Activated CD4-positive, alpha-beta memory T cell treated with anti-CD3 and anti-CD28 coated beads, Interleukin-2, amount 10 ng/mL, durations not matched to agents 7 days and 5 days (primary cell): ENCODE measurements around the gene COG5. TPM values are rescaled to one million over a fixed set of nuclear protein-coding genes. Genes with fewer than 3 reads are reported as not detected.

Experiments used
- CTCF ChIA-PET: fragments of 350-600 bp; sonication (Branson Sonifier 250); formaldehyde crosslinking; loops from one replicate; lab custom pipeline; 2021; ENCODE audit warnings: antibody characterized with exemption, inconsistent platforms; lab: Charles Lee
- POLR2A ChIA-PET: fragments of 350-600 bp; sonication (Branson Sonifier 250); formaldehyde crosslinking; loops from one replicate; lab custom pipeline; 2021; ENCODE audit warnings: antibody characterized with exemption; lab: Charles Lee
- DNase-seq: peaks from one replicate; pipeline ENCODE4 v3.0.0-alpha.2; 2020
- H3K27ac Mint-ChIP-seq: one replicate; pipeline ENCODE4 v1.8.0; 2021; ENCODE audit warnings: mild to moderate bottlenecking, mixed read lengths
- H3K27me3 Mint-ChIP-seq: one replicate; pipeline ENCODE4 v1.8.0; 2021; ENCODE audit warnings: mixed read lengths
- H3K36me3 Mint-ChIP-seq: one replicate; pipeline ENCODE4 v1.8.0; 2021; ENCODE audit warnings: low read depth, mixed read lengths
- H3K4me1 Mint-ChIP-seq: one replicate; pipeline ENCODE4 v1.8.0; 2021; ENCODE audit warnings: mixed read lengths
- H3K4me3 Mint-ChIP-seq: one replicate; pipeline ENCODE4 v1.8.0; 2021; ENCODE audit warnings: mild to moderate bottlenecking, mixed read lengths
- H3K9me3 Mint-ChIP-seq: one replicate; pipeline ENCODE4 v1.8.0; 2021; ENCODE audit warnings: mixed read lengths
- total RNA-seq, 2 experiments: library from RNA; stranded (reverse); gene quantifications; one replicate each; pipeline ENCODE4 v1.2.3, GENCODE V29; 2021

The COG5 gene
- total RNA-seq, 2 experiments from 2014 or later: 40.1 to 45.3 TPM

DNA sequence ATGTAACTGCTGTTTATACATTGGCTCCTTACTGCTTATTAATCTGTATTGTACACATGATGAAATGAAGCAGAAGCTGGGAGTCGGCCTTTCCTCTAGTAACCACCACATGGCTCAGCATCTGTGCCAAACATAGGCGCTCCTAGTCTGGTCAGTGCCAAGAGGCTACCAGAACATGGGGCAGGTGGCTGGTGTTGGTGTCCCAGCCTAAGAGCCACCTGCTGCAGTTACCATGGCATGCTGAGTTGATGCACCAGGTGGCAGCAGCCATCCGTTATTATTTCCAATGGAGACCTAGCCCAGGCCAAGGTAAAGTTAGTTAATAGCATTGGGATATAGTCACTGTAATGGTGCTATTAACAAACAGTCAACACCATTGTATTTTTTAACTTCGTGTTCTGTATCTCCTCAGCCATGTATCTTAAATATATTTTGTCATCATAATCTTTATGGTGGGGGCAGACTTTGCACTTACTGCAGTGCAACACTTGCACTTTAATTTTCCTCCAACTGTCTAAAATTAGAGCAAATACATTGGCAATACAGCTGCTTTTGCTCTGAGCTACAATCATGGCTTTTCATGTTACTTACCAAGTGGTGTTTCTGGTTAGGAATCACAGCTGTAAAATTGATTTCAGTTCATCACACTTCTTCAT is 361.8 kb downstream of the COG5 start:
- ChIA-PET CTCF (interaction anchor here (0.6 to 1.7 kb wide), 4 partner anchors 10 to 673 kb away, joined by 3 to 4 read pairs (median 4); partner anchors contain the start of gene HBP1), POLR2A (no interaction called here)
- peak; percentile 38 for DNase-seq
- Mint-ChIP-seq H3K27me3 (no peaks in the 10 kb centered on the region), H3K4me1 (no peaks in the 10 kb centered on the region), H3K27ac (no peak overlapping the region), H3K9me3 (no peaks in the 10 kb centered on the region), H3K4me3 (no peak overlapping the region), H3K36me3 (peaks cover 55% of the 10 kb centered on the region)

DNA sequence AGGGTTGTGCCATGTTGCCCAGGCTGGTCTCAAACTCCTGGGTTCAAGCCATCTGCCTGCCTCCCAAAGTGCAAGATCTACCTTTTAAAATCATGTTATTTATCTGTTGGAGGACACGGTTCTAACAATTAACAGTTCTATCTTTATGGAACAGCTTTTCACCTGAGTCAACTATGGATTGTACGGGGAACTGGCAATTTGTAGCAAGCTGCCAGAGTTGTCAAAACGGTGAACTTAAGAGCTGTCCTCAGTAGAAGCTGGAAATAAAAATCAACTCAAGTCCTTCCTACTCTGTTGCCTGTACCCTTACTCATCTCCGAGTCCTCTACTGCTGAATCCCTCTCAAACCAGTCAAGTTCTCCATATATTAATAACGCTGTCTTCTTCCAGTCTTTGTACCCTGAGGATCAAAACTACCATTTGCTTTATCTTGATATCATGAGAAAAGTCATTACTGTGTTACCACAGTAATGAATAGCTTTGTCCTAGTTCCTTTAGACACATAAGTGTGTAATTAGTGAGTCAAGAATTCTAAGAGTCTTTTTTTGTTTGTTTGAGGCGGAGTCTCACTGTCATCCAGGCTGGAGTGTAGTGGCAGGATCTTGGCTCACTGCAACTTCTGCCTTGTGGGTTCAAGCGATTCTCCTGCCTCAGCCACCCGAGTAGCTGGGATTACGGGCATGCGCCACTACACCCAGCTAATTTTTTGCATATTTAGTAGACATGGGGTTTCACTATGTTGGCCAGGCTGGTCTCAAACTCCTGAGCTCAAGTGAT is 366.7 kb downstream of the COG5 start:
- Mint-ChIP-seq H3K36me3 (peaks cover 50% of the 10 kb centered on the region), H3K9me3 (no peaks in the 10 kb centered on the region), H3K4me1 (no peaks in the 10 kb centered on the region), H3K27me3 (no peaks in the 10 kb centered on the region), H3K4me3 (no peak overlapping the region), H3K27ac (no peak overlapping the region)
- POLR2A ChIA-PET: no interaction called here
- CTCF ChIA-PET: no interaction called here
- DNase-seq: no peak

DNA sequence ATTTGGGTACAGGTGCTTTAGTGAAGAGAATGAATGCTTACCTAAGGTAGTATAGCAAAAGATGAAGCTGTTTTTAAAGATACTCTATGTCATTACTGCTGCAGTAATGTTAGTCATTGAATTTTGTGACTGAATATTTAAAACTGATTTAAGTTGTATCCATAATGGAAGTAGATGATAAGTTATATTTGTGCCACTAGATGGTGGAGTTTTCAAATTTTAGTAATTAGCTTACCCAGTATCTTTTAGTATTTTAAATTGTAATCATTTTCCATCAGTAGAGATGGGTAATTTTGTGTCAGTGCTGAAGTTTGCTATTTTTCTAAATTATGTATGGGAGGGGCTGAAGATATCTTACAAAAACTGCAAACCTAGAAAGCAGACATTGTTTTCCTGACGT is 369.7 kb downstream of the COG5 start:
- no peaks in the 10 kb centered on the region for H3K27me3 Mint-ChIP-seq
- H3K4me3 Mint-ChIP-seq: no peak overlapping the region
- no peak for DNase-seq
- peaks cover 34% of the 10 kb centered on the region for H3K36me3 Mint-ChIP-seq
- H3K27ac Mint-ChIP-seq: no peak overlapping the region
- POLR2A ChIA-PET: interaction anchor here (1.0 to 1.1 kb wide), 2 partner anchors 24 to 26 kb away, joined by 3 read pairs; partner anchors contain the start of gene HBP1
- H3K9me3 Mint-ChIP-seq: no peaks in the 10 kb centered on the region
- CTCF ChIA-PET: interaction anchor here (0.8 to 1.3 kb wide), 7 partner anchors 12 to 549 kb away, joined by 3 to 4 read pairs (median 3); partner anchors contain the start of gene HBP1
- H3K4me1 Mint-ChIP-seq: no peaks in the 10 kb centered on the region

DNA sequence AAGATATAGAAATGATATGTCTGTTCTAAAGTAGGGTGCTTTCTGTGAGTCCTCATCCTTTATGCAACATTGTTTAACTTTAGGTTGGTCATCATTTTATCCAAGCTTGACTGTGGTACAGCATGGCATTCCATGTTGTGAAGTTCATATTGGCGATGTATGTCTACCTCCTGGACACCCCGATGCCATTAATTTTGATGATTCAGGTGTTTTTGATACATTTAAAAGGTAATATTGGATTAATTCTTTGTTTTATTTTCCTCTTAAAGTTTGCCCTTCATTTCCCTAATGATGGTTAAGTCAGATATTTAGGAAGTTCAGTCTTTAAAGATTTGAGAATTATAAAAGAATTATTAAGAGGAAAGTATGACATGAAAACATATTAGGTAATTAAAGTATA is 373.6 kb downstream of the COG5 start:
- POLR2A ChIA-PET: interaction anchor here (1.4 kb wide), 1 partner anchor 21 kb away, joined by 3 read pairs; the partner anchor contains the start of gene HBP1

DNA sequence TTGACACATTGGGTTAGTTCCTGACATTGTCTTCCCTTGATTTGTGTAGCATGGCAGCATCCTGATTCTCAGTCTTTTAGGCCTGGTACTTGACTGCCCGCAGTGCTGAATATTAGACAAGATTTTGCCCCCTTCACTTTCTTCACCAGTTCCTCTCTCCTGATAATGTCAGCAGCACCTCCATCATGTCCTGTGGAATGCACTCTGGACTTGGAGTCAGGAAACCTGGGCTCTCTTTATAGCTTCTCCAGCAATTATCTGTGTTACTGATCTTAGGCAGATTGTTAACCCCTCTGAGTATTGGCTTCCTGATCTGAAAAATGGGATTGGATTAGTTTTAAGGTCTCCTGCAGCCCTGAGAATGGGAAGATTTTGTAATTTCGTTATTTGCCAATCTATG is 375.9 kb downstream of the COG5 start:
- H3K36me3 Mint-ChIP-seq: peaks cover 44% of the 10 kb centered on the region
- no peak overlapping the region for H3K4me3 Mint-ChIP-seq
- POLR2A ChIA-PET: interaction anchor here (1.1 kb wide), 1 partner anchor 14 kb away, joined by 4 read pairs; no protein-coding TSS in a partner anchor
- no peaks in the 10 kb centered on the region for H3K4me1 Mint-ChIP-seq
- DNase-seq: no peak
- no peaks in the 10 kb centered on the region for H3K27me3 Mint-ChIP-seq
- no peaks in the 10 kb centered on the region for H3K9me3 Mint-ChIP-seq
- no peak overlapping the region for H3K27ac Mint-ChIP-seq
- CTCF ChIA-PET: no interaction called here

More for the DNA sequence above, 373.6 kb downstream of the COG5 start:
- Mint-ChIP-seq H3K27ac (no peak overlapping the region), H3K4me3 (no peak overlapping the region), H3K4me1 (no peaks in the 10 kb centered on the region), H3K9me3 (no peaks in the 10 kb centered on the region), H3K27me3 (no peaks in the 10 kb centered on the region), H3K36me3 (peaks cover 39% of the 10 kb centered on the region)
- no peak for DNase-seq
- CTCF ChIA-PET: interaction anchor here (0.7 kb wide), 1 partner anchor 20 kb away, joined by 3 read pairs; no protein-coding TSS in a partner anchor

DNA sequence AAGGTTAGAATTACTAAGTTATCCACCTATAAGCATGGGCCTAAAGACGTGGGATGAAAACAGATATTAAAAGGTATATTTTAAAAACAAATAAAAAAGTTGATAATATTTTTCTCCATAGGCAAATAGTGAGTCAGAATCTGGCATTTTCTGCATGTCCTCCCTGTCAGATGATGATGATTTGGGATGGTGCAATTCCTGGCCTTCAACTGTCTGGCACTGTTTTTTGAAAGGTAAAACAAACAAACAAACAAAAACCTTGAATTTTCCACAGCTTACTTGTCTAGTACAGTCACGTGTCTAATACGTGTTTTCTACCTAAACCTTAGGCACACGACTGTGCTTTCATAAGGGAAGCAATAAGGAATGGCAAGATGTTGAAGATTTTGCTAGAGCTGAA is 377.5 kb downstream of the COG5 start:
- H3K4me3 Mint-ChIP-seq: no peak overlapping the region
- peaks cover 44% of the 10 kb centered on the region for H3K36me3 Mint-ChIP-seq
- H3K27me3 Mint-ChIP-seq: no peaks in the 10 kb centered on the region
- H3K27ac Mint-ChIP-seq: no peak overlapping the region
- no peak for DNase-seq
- ChIA-PET POLR2A (no interaction called here), CTCF (no interaction called here)
- H3K9me3 Mint-ChIP-seq: no peaks in the 10 kb centered on the region
- no peaks in the 10 kb centered on the region for H3K4me1 Mint-ChIP-seq

DNA sequence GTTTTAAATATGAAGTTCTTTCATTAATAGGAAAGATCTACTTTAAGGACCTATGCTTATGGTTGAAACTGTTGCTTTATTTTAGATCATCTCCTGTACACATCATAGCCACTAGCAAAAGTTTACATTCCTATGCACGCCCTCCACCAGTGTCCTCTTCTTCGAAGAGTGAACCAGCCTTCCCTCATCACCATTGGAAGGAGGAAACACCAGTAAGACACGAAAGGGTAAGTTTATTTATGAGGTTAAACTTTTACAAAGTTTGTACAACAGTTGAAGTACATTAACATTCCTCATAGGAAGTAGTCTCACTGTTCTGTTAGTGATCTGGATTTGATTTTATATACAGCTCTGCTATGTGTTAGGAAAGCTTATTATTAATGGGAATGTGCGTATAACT is 378.0 kb downstream of the COG5 start:
- H3K27ac Mint-ChIP-seq: no peak overlapping the region
- DNase-seq: no peak
- CTCF ChIA-PET: no interaction called here
- no peaks in the 10 kb centered on the region for H3K4me1 Mint-ChIP-seq
- POLR2A ChIA-PET: no interaction called here
- H3K4me3 Mint-ChIP-seq: no peak overlapping the region
- peaks cover 48% of the 10 kb centered on the region for H3K36me3 Mint-ChIP-seq
- no peaks in the 10 kb centered on the region for H3K9me3 Mint-ChIP-seq
- H3K27me3 Mint-ChIP-seq: no peaks in the 10 kb centered on the region

DNA sequence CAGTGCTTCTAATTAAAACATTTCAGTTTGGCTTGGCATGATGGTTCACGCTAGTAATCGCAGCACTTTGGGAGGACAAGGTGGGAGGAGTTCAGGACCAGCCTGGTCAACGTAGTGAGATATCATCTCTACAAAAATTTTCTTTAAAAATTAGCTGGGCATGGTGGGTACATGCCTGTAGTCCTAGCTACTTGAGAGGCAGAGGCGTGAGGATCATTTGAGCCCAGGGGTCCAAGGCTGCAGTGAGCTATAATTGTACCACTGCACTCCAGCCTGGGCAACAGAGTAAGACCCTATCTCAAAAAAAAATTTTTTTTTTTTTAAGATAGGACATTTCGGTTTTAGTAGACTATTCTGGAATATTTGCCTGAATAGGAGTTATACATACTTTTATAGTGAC is 382.5 kb downstream of the COG5 start:
- no peaks in the 10 kb centered on the region for H3K9me3 Mint-ChIP-seq

DNA sequence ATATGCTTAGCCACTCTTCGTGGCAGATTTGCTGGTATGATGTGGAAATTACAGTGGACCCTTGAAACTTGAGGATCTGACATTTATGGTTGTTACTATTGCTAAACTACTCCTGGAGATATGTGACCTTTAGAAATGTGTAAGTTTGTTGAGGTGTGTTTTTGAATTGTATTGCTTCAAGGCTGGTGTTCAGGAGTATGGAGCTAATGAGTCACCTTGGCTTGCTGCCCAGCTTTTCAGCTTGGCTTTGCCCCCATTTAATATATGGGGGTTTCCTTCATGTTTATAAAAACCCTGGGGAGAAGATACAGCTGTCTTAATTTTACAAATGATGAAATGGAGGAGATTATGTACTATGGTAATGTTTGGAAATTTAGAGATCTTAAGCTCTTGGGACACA is 383.3 kb downstream of the COG5 start:
- no peak for DNase-seq
- no peaks in the 10 kb centered on the region for H3K27me3 Mint-ChIP-seq
- H3K9me3 Mint-ChIP-seq: no peaks in the 10 kb centered on the region
- H3K27ac Mint-ChIP-seq: no peak overlapping the region
- H3K36me3 Mint-ChIP-seq: peaks cover 22% of the 10 kb centered on the region
- ChIA-PET CTCF (interaction anchor here (1.1 to 1.5 kb wide), 3 partner anchors 10 to 14 kb away, joined by 3 to 5 read pairs (median 3); no protein-coding TSS in a partner anchor), POLR2A (interaction anchor here (3.7 kb wide), 1 partner anchor 11 kb away, joined by 30 read pairs; the partner anchor contains the start of gene HBP1)
- H3K4me1 Mint-ChIP-seq: peaks cover 5% of the 10 kb centered on the region
- no peak overlapping the region for H3K4me3 Mint-ChIP-seq

More for the DNA sequence above, 382.5 kb downstream of the COG5 start:
- POLR2A ChIA-PET: interaction anchor here (3.7 kb wide), 1 partner anchor 12 kb away, joined by 30 read pairs; the partner anchor contains the start of gene HBP1
- CTCF ChIA-PET: interaction anchor here (1.3 to 1.5 kb wide), 2 partner anchors 11 to 15 kb away, joined by 3 to 5 read pairs; no protein-coding TSS in a partner anchor
- H3K36me3 Mint-ChIP-seq: peaks cover 26% of the 10 kb centered on the region
- no peak overlapping the region for H3K4me3 Mint-ChIP-seq
- no peak overlapping the region for H3K27ac Mint-ChIP-seq
- no peaks in the 10 kb centered on the region for H3K27me3 Mint-ChIP-seq
- no peak for DNase-seq
- peaks cover 5% of the 10 kb centered on the region for H3K4me1 Mint-ChIP-seq

DNA sequence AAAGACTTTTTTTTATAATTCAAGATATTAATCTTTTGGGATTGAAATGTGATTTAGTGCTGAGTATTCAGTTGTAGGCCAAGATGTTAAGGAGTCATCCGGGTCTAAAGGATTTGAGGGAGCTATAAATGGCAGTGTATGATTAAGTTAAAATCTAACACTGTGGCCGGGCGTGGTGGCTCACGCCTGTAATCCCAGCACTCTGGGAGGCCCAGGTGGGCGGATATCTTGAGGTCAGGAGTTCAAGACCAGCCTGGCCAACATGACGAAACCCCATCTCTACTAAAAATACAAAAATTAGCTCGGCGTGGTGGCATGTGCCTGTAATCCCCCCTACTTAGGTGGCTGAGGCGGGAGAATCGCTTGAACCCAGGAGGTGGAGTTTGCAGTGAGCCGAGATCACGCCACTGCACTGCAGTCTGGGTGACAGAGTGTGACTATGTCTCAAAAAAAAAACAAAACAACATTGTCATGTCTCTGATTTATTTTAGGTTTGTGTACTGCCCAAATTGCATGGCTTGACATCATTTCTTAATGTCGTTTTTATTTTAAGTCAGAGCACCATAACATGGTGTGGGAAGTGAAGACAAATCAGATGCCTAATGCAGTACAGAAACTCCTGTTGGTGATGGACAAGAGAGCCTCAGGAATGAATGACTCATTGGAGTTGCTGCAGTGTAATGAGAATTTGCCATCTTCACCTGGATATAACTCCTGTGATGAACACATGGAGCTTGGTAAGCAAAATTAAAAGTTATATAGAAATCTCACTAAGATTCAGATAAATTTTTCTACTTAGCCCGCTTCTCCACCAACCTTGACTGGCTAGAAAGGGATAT is 384.2 kb downstream of the COG5 start:
- no peaks in the 10 kb centered on the region for H3K27me3 Mint-ChIP-seq
- DNase-seq: no peak
- no peaks in the 10 kb centered on the region for H3K9me3 Mint-ChIP-seq
- POLR2A ChIA-PET: interaction anchor here (3.7 kb wide), 1 partner anchor 10 kb away, joined by 30 read pairs; the partner anchor contains the start of gene HBP1
- peaks cover 9% of the 10 kb centered on the region for H3K4me1 Mint-ChIP-seq
- peaks cover 16% of the 10 kb centered on the region for H3K36me3 Mint-ChIP-seq
- H3K4me3 Mint-ChIP-seq: no peak overlapping the region
- CTCF ChIA-PET: interaction anchor here (1.1 to 1.5 kb wide), 2 partner anchors 9 to 14 kb away, joined by 3 read pairs; no protein-coding TSS in a partner anchor
- no peak overlapping the region for H3K27ac Mint-ChIP-seq

DNA sequence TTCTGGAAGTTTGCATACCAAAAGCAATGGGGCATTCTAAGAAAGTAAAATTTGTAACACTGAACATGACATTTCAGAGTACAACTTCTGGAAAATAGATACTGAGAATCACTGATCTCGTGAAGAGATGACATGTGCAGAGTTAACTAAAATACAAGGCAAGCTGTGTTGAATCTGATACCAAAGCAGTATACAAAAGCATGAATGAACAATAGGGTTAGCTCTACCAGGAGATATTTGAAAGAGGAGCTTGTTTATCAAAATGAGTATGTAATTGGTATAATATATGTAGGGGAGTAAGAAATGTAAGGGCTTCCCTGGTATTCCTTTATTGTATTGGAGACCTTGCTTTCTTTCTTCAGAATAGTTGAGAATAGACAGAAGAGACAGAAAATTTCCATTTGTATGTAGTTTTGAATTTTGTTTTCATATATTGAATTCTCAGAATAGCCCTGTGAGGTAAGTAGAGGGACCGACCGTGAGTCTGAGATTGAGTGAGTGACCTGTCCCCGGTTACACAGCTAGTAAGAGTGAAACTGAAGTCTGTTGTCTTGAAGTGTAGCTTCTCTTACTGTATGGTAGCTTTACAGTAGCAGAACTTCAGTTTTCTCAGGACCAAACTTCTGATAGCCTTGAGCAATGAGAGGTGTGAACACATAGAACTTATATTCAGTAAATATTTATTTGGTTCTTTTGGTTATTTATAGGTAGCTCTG is 389.9 kb downstream of the COG5 start:
- Mint-ChIP-seq H3K36me3 (no peaks in the 10 kb centered on the region), H3K27ac (peak overlapping the region; percentile 9), H3K4me3 (no peak overlapping the region), H3K9me3 (no peaks in the 10 kb centered on the region), H3K27me3 (no peaks in the 10 kb centered on the region), H3K4me1 (peaks cover 35% of the 10 kb centered on the region)
- no peak for DNase-seq
- ChIA-PET CTCF (interaction anchor here (0.6 kb wide), 1 partner anchor 25 kb away, joined by 3 read pairs; no protein-coding TSS in a partner anchor), POLR2A (interaction anchor here (0.9 to 1.4 kb wide), 3 partner anchors 14 to 569 kb away, joined by 3 to 5 read pairs (median 4); no protein-coding TSS in a partner anchor)

DNA sequence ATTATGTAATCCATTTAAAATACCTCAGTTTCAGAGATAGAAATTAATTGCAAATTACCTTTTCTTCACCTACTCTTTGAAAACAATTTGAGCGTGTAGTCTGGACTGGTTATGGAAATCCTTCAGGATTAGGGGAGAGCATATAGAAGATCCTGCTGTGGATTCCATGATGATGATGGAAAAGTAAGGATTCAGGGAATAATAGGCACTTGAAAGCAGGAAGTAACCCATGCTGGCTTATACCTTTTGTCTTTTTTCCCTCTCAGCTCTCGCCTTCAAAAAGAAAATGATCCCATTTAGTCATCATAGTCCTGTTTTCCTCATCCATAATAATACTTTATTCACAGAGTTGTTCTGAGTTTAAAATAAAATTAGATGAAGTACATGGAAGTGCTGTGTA is 390.5 kb downstream of the COG5 start:
- DNase-seq: no peak
- no peaks in the 10 kb centered on the region for H3K27me3 Mint-ChIP-seq
- H3K36me3 Mint-ChIP-seq: no peaks in the 10 kb centered on the region
- no peak overlapping the region for H3K27ac Mint-ChIP-seq
- H3K4me3 Mint-ChIP-seq: no peak overlapping the region
- POLR2A ChIA-PET: no interaction called here
- H3K9me3 Mint-ChIP-seq: no peaks in the 10 kb centered on the region
- H3K4me1 Mint-ChIP-seq: peaks cover 35% of the 10 kb centered on the region
- CTCF ChIA-PET: no interaction called here
